Gastroesophageal sphincter (tissue), 3 donors: ENCODE results near the gene ADORA1.

Source experiments
- POLR2A ChIP-seq, 2 donors: fragments of 450-650 bp; IDR thresholded peaks; one replicate each; pipeline ENCODE4 v1.6.1; 2017; ENCODE audit warnings: antibody characterized with exemption in 2 of 2, mild to moderate bottlenecking in 2 of 2, moderate library complexity in 1 of 2
- TF ChIP-seq, protein P1 (sequence below), 4 experiments: fragments of 200-600 bp in 2 of 4; fragments of 450-650 bp in 2 of 4; sonication (generic) in 1 of 4; IDR thresholded peaks; one replicate each; pipeline ENCODE4 v1.5.1; 2017 to 2019; ENCODE audit warnings: antibody characterized with exemption in 4 of 4, mild to moderate bottlenecking in 2 of 4, moderate library complexity in 2 of 4

GRCh38 chr1:203128716-203129500, 1.4 kb downstream of the ADORA1 start:
- TF ChIP-seq, protein P1, sequence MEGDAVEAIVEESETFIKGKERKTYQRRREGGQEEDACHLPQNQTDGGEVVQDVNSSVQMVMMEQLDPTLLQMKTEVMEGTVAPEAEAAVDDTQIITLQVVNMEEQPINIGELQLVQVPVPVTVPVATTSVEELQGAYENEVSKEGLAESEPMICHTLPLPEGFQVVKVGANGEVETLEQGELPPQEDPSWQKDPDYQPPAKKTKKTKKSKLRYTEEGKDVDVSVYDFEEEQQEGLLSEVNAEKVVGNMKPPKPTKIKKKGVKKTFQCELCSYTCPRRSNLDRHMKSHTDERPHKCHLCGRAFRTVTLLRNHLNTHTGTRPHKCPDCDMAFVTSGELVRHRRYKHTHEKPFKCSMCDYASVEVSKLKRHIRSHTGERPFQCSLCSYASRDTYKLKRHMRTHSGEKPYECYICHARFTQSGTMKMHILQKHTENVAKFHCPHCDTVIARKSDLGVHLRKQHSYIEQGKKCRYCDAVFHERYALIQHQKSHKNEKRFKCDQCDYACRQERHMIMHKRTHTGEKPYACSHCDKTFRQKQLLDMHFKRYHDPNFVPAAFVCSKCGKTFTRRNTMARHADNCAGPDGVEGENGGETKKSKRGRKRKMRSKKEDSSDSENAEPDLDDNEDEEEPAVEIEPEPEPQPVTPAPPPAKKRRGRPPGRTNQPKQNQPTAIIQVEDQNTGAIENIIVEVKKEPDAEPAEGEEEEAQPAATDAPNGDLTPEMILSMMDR (IDR thresholded peaks at IDR 0.05) = no peak
- TF ChIP-seq POLR2A (IDR thresholded peaks at IDR 0.05) = no peak
